Measurements from ENCODE around the gene KXD1.

KXD1 gene

DNA sequence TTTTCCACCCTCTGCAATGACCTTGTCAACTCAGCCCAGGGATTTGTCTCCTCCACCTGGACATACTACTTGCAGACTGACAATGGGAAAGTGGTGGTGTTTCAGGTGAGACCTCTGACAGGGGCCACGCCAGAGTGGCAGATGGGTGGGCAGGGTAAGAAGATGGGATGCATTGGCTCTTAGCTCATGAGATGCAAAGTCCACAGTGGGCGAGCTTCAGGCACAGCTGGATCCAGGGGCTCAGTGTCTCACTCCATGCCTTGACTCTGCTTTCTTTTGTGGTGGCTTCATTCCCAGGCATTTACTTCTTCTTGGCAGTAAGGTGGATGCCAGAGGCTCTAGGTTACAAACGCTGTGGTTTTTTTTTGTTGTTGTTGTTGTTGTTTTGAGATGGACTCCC lies 58.4 kb downstream of the KXD1 start:
- no peak for DNase-seq (ENCODE audit: low spot score)

DNA sequence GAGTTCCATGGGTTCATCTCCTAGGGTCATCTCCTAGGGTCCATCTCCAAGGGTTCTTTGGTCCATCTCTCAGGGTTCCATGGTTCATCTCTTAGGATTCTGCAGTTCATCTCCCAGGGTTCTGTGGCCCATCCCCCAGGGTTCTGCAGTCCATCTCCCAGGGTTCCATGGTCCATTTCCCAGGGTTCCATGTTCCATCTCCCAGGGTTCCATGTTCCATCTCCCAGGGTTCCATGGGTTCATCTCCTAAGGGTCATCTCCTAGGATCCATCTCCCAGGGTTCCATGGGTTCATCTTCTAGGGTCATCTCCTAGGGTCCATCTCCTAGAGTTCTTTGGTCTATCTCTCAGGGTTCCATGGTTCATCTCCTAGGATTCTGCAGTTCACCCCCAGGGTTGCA lies 59.9 kb downstream of the KXD1 start:
- no peak for DNase-seq (ENCODE audit: low spot score)

DNA sequence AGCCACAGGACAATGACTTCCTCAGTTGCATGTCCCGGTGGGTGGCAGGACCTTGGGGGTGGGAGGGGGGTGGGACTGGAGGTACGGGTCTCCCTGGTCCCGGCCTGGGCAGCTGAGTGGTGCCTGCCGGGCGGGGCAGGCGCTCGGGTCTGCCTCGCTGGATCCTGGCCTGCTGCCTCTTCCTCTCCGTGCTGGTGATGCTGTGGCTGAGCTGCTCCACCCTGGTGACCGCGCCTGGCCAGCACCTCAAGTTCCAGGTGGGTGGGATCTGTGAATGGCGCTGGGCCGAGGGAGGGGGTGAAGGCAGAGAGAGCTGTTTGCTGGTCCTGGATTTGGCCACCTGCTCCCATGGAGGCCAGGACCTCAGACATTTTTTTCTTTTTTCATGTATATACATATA lies 60.6 kb downstream of the KXD1 start:
- DNase-seq (ENCODE audit: low spot score) = no peak

Data from hepatic stellate cell (primary cell).